Activated T-helper 1 cell treated with Interleukin-2 at 50 U/mL for 16 hours (primary cell): ENCODE results near the gene ACSM6.

Experiments
- DNase-seq: peaks from one replicate; pipeline ENCODE4 v3.0.0-alpha.2; 2020; ENCODE audit warnings: low read depth

Gene ACSM6

GRCh38 chr10:95273393-95274312 lies 79.6 kb downstream of the ACSM6 start:
- no peak for DNase-seq

DNA sequence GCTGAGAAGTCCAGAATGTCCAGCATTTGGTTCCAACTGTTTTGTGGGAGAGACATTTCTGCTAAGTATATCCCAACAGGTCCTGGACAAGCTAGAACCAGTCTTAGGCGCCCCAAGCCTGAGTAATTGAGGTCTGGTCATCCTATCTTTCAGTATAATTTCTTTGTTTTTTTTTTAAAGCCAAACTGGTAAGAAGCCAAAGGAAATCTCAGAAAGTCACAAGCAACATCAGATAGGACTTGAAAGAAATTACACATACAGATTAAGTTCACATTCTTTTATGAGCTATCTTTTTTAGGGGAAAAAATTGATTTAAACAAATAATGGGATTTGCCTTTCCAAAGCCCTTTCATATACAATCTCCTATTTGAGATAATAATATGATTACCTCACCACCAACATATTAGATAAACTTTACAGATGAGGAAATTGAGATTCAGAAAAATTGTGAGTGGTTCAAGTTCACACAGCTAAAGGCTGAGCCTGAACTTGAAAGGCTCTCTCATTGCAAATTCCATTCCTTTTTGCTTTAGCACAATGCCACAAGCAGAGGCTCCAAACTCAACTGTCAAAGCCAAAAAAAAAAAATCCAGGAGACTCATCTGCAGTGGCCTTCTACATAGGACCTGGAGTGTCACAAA lies 81.8 kb downstream of the ACSM6 start:
- no peak for DNase-seq

GRCh38 chr10:95276367-95277200 lies 82.5 kb downstream of the ACSM6 start:
- no peak for DNase-seq

DNA sequence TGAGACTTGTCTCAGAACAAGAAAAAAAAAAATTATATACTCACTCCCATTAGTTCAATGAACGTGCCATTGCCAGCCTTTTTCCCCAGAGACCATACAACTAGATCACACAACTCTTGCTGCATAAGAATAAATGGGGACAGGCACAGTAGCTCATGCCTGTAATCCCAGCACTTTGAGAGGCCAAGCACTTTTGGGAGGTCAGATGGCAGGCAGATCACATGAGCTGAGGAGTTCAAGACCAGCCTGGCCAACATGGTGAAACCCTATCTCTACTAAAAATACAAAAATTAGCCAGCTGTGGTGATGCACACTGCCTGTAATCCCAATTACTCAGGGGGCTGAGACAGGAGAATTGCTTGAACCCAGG lies 83.1 kb downstream of the ACSM6 start:
- no peak for DNase-seq

DNA sequence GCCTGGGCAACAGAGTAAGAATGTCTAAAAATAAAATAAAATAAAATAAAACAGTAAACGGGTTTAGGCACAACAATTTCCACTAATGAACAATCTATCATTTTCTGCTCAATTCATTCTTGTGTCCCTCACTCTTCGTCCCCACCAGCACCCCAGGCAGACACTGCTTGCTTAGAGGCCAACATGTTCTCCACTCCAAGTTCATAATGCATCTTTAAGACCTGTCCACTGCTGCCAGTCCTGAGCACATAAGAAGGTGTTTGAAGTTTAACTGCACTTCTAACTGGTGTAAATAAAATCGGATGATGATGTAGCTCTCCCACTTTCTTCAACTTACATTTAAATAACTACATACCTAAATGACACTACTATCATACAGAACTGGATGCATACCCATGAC lies 83.6 kb downstream of the ACSM6 start:
- no peak for DNase-seq
